WTC11 (cell line): ENCODE results near the gene SPART.

ENCODE experiments used
- CBFB ChIP-seq: sonication (generic); formaldehyde crosslinking; IDR thresholded peaks from 2 replicates; pipeline ENCODE4 v1.8.1; 2022; ENCODE audit warnings: mild to moderate bottlenecking, low read depth, missing genetic modification reagents
- TF ChIP-seq, protein P1 (sequence below): fragments of 200-600 bp; IDR thresholded peaks from 2 replicates; pipeline ENCODE4 v1.8.0; 2022; ENCODE audit warnings: antibody characterized with exemption

DNA sequence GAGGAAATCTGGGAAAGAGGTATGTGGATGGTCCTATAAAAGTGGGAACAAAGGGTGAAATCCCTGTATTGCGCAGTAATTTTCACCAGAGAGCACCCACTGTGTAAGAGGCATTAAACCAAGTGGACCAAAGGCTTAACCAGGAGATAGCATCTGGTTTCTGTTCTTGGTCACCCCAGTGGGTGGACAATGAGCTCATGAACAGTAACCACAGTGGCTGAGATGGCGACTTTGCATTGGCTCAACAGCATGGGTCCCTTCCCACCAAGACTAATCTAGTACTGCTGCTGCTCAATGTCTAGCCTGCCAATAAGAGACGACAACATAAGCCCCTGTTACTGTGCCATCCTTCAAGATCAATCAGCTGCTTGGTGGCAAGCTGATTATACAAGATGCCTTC, 85.2 kb downstream of the SPART start:
- TF ChIP-seq, protein P1, sequence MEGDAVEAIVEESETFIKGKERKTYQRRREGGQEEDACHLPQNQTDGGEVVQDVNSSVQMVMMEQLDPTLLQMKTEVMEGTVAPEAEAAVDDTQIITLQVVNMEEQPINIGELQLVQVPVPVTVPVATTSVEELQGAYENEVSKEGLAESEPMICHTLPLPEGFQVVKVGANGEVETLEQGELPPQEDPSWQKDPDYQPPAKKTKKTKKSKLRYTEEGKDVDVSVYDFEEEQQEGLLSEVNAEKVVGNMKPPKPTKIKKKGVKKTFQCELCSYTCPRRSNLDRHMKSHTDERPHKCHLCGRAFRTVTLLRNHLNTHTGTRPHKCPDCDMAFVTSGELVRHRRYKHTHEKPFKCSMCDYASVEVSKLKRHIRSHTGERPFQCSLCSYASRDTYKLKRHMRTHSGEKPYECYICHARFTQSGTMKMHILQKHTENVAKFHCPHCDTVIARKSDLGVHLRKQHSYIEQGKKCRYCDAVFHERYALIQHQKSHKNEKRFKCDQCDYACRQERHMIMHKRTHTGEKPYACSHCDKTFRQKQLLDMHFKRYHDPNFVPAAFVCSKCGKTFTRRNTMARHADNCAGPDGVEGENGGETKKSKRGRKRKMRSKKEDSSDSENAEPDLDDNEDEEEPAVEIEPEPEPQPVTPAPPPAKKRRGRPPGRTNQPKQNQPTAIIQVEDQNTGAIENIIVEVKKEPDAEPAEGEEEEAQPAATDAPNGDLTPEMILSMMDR = no peak
- no peak for TF ChIP-seq CBFB (CRISPR knock-in tag)
